ENCODE results near the gene ESYT3.

Gene ESYT3

GRCh38 chr3:138405001-138405400, 29.4 kb upstream of the ESYT3 start:
- H3K36me3 ChIP-seq (ENCODE audit: control insufficient read depth, insufficient read depth, low read length), result no peaks in the 10 kb centered on the region
- no peak for TF ChIP-seq CTCF (IDR thresholded peaks at IDR 0.05; ENCODE audit: insufficient read depth, low read length, poor library complexity, severe bottlenecking)
- H3K27me3 ChIP-seq (replicated peaks; ENCODE audit: control insufficient read depth, insufficient read depth, low read length), result peaks cover 5% of the 10 kb centered on the region; the same call in 1 of the 2 replicates
- no peak overlapping the region for H3K4me3 ChIP-seq (replicated peaks; ENCODE audit: low read depth, low read length)
- DNase-seq (ENCODE audit: extremely low read depth, insufficient read length), result no peak

- H3K36me3 ChIP-seq (ENCODE audit: control insufficient read depth, insufficient read depth, low read length), result no peaks in the 10 kb centered on the region
- peaks cover 5% of the 10 kb centered on the region; the same call in 1 of the 2 replicates for H3K27me3 ChIP-seq (replicated peaks; ENCODE audit: control insufficient read depth, insufficient read depth, low read length)
- TF ChIP-seq CTCF (IDR thresholded peaks at IDR 0.05; ENCODE audit: insufficient read depth, low read length, poor library complexity, severe bottlenecking), result no peak
- no peak for DNase-seq (ENCODE audit: extremely low read depth, insufficient read length)
- H3K4me3 ChIP-seq (replicated peaks; ENCODE audit: low read depth, low read length), result no peak overlapping the region
These were observed 28.9 kb upstream of the ESYT3 start for GRCh38 chr3:138405486-138405885.

- no peak overlapping the region for H3K4me3 ChIP-seq (replicated peaks; ENCODE audit: low read depth, low read length)
- no peak for TF ChIP-seq CTCF (IDR thresholded peaks at IDR 0.05; ENCODE audit: insufficient read depth, low read length, poor library complexity, severe bottlenecking)
- H3K27me3 ChIP-seq (replicated peaks; ENCODE audit: control insufficient read depth, insufficient read depth, low read length), result peaks cover 5% of the 10 kb centered on the region; the same call in 1 of the 2 replicates
- no peaks in the 10 kb centered on the region for H3K36me3 ChIP-seq (ENCODE audit: control insufficient read depth, insufficient read depth, low read length)
- DNase-seq (ENCODE audit: extremely low read depth, insufficient read length), result no peak
These were observed 27.8 kb upstream of the ESYT3 start for GRCh38 chr3:138406606-138407005.

GRCh38 chr3:138407236-138407907, 27.0 kb upstream of the ESYT3 start:
- H3K4me3 ChIP-seq (replicated peaks; ENCODE audit: low read depth, low read length), result no peak overlapping the region
- no peak for DNase-seq (ENCODE audit: extremely low read depth, insufficient read length)
- H3K27me3 ChIP-seq (replicated peaks; ENCODE audit: control insufficient read depth, insufficient read depth, low read length), result peaks cover 3% of the 10 kb centered on the region; the same call in 1 of the 2 replicates
- no peaks in the 10 kb centered on the region for H3K36me3 ChIP-seq (ENCODE audit: control insufficient read depth, insufficient read depth, low read length)
- TF ChIP-seq CTCF (IDR thresholded peaks at IDR 0.05; ENCODE audit: insufficient read depth, low read length, poor library complexity, severe bottlenecking), result no peak

GRCh38 chr3:138408751-138409570, 25.5 kb upstream of the ESYT3 start:
- no peaks in the 10 kb centered on the region for H3K36me3 ChIP-seq (ENCODE audit: control insufficient read depth, insufficient read depth, low read length)
- no peak for TF ChIP-seq CTCF (IDR thresholded peaks at IDR 0.05; ENCODE audit: insufficient read depth, low read length, poor library complexity, severe bottlenecking)
- peaks cover 3% of the 10 kb centered on the region; the same call in 1 of the 2 replicates for H3K27me3 ChIP-seq (replicated peaks; ENCODE audit: control insufficient read depth, insufficient read depth, low read length)
- DNase-seq (ENCODE audit: extremely low read depth, insufficient read length), result no peak
- H3K4me3 ChIP-seq (replicated peaks; ENCODE audit: low read depth, low read length), result no peak overlapping the region

All from GM06990 (cell line).